Measurements from ENCODE around the gene SPOCK1. TPM values are rescaled to one million over a fixed set of nuclear protein-coding genes. Genes with fewer than 3 reads are reported as not detected.
"Not testable (repeated sequence)": the region's sequence is repeated elsewhere in the genome, so short reads cannot be mapped to it uniquely, and the experiment has no call there.

Gene SPOCK1
- total and polyA plus RNA-seq, 7 donors: 4.2 to 52.7 (median 16.0) TPM

DNA sequence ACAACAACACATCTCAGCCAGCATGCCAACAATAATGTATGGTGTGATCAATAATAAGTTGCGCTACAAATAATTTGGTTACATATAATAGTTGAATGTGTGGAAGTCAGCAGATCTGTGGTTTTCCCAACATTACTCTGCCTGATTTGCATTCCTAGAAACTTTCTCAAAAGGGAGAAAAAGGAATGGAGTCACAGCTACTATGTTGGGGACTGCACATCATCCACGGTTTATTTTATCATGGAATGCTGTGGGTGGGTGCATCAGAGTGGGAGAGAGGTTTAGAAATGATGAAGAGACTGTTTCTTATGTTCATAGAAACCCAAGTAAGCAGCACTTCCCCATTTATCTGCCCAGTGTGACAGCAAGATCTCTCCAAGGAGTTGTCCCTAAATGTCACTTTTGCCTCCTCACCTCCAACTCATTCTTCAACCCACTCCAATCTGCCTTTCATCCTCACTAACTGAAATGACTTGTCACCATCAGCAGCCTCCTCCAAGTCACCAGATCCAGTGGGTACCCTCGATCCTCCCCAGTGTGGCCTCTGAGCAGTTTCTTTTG, 2.8 kb upstream of the SPOCK1 start:
- H3K27me3 ChIP-seq (ENCODE audit: insufficient read depth in 3 of 3, low read length in 2 of 3): peaks cover 0 to 4% (median 0%) of the 10 kb centered on the region in 3 donors
- no peak for ATAC-seq

GRCh38 chr5:137501226-137501625, 2.1 kb upstream of the SPOCK1 start:
- Histone ChIP-seq H3K36me3 (ENCODE audit: insufficient read depth in 1 of 2, low read depth in 1 of 2) (no peaks in the 10 kb centered on the region), H3K27ac (no peak overlapping the region), H3K4me1 (no peaks in the 10 kb centered on the region), H3K4me3 (no peak overlapping the region), H3K27me3 (ENCODE audit: insufficient read depth in 3 of 3, low read length in 2 of 3) (peaks cover 0 to 4% (median 0%) of the 10 kb centered on the region in 3 donors), H3K9me3 (no peaks in the 10 kb centered on the region)
- DNase-seq: no peak
- intact Hi-C loops (cut with DNase I): loop anchor here (5.0 kb wide), 2 partner anchors 179 to 699 kb away; no protein-coding TSS in a partner anchor
- 70 to 82% (median 77%) methylated on average over 4 of the region's 4 CpGs for WGBS, 3 donors
- TF ChIP-seq, protein P1, sequence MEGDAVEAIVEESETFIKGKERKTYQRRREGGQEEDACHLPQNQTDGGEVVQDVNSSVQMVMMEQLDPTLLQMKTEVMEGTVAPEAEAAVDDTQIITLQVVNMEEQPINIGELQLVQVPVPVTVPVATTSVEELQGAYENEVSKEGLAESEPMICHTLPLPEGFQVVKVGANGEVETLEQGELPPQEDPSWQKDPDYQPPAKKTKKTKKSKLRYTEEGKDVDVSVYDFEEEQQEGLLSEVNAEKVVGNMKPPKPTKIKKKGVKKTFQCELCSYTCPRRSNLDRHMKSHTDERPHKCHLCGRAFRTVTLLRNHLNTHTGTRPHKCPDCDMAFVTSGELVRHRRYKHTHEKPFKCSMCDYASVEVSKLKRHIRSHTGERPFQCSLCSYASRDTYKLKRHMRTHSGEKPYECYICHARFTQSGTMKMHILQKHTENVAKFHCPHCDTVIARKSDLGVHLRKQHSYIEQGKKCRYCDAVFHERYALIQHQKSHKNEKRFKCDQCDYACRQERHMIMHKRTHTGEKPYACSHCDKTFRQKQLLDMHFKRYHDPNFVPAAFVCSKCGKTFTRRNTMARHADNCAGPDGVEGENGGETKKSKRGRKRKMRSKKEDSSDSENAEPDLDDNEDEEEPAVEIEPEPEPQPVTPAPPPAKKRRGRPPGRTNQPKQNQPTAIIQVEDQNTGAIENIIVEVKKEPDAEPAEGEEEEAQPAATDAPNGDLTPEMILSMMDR (IDR thresholded peaks at IDR 0.05): no peak
- ATAC-seq: no peak

More for the DNA sequence above, 2.8 kb upstream of the SPOCK1 start:
- intact Hi-C loops (cut with DNase I): loop anchor here (5.0 kb wide), 2 partner anchors 180 to 700 kb away; no protein-coding TSS in a partner anchor
- 64 to 76% (median 65%) methylated on average over 3 of the region's 3 CpGs for WGBS, 3 donors
- no peak for DNase-seq
- Histone ChIP-seq H3K27ac (no peak overlapping the region), H3K36me3 (ENCODE audit: insufficient read depth in 1 of 2, low read depth in 1 of 2) (no peaks in the 10 kb centered on the region), H3K4me1 (no peaks in the 10 kb centered on the region), H3K4me3 (no peak overlapping the region), H3K9me3 (no peaks in the 10 kb centered on the region)
- TF ChIP-seq, protein P1 (IDR thresholded peaks at IDR 0.05): no peak

DNA sequence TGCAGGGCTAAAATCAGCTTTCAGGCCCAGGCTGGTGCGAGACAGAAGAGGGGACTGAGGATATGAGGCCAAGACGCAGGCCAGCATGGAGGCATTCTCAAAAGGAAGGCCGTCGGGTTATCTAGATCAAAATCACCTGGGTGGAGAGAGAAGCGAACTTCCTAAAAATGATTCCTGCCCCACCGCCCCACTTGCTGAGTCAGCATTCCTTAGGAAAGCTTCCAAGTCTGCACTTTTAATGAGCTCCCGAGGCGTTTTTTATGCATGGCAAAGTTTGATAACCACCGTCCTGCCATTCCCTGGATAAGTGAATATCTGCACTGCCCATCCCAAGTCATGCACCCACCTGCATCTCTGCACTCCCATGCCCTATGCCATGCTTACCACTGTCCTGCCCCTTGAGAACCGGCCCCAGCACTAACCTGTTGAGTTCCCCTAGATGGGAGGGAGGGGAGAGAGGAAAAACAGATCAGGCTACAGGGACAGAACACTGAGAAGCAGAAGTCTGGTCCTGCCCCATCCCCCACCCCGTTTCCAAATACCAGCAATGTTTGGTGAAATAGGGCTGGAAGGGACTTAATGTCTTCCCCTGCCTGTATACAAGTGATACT, 1.6 kb upstream of the SPOCK1 start:
- ATAC-seq (no peak), DNase-seq (no peak)
- no peak overlapping the region for H3K27ac ChIP-seq
- intact Hi-C loops (cut with DNase I): loop anchor here (5.0 kb wide), 2 partner anchors 178 to 698 kb away; no protein-coding TSS in a partner anchor
- H3K4me3 ChIP-seq: no peak overlapping the region
- H3K4me1 ChIP-seq: no peaks in the 10 kb centered on the region
- 87 to 89% (median 87%) methylated on average over 11 of the region's 11 CpGs for WGBS, 3 donors
- peaks cover 0 to 4% (median 0%) of the 10 kb centered on the region in 3 donors for H3K27me3 ChIP-seq (ENCODE audit: insufficient read depth in 3 of 3, low read length in 2 of 3)
- no peaks in the 10 kb centered on the region for H3K9me3 ChIP-seq
- no peaks in the 10 kb centered on the region for H3K36me3 ChIP-seq (ENCODE audit: insufficient read depth in 1 of 2, low read depth in 1 of 2)
- TF ChIP-seq, protein P1 (IDR thresholded peaks at IDR 0.05): no peak

DNA sequence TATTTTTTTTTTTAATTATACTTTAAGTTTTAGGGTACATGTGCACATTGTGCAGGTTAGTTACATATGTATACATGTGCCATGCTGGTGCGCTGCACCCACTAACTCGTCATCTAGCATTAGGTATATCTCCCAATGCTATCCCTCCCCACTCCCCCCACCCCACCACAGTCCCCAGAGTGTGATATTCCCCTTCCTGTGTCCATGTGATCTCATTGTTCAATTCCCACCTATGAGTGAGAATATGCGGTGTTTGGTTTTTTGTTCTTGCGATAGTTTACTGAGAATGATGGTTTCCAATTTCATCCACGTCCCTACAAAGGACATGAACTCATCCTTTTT, 351 bp upstream of the SPOCK1 start:
- H3K27ac ChIP-seq; H3K36me3 ChIP-seq (ENCODE audit: insufficient read depth in 1 of 2, low read depth in 1 of 2); H3K9me3 ChIP-seq; H3K27me3 ChIP-seq (ENCODE audit: insufficient read depth in 3 of 3, low read length in 2 of 3); H3K4me3 ChIP-seq; ATAC-seq; DNase-seq; H3K4me1 ChIP-seq: not testable (repeated sequence)
- intact Hi-C loops (cut with DNase I): loop anchor here (1.0 to 10.0 kb wide), 4 partner anchors 153 to 695 kb away; no protein-coding TSS in a partner anchor
- WGBS, 3 donors: no CpG with 5 or more reads among the region's 5 CpGs

GRCh38 chr5:137498301-137498735, 808 bp downstream of the SPOCK1 start:
- ATAC-seq: peak; percentile 24 to 51 (median 41)
- Histone ChIP-seq H3K9me3 (no peaks in the 10 kb centered on the region), H3K4me1 (no peaks in the 10 kb centered on the region), H3K4me3 (peak overlapping the region; percentile 65), H3K27ac (no peak overlapping the region), H3K27me3 (ENCODE audit: insufficient read depth in 3 of 3, low read length in 2 of 3) (peaks cover 0 to 4% (median 0%) of the 10 kb centered on the region in 3 donors), H3K36me3 (ENCODE audit: insufficient read depth in 1 of 2, low read depth in 1 of 2) (no peaks in the 10 kb centered on the region)
- intact Hi-C loops (cut with DNase I): loop anchor here (2.0 to 10.0 kb wide), 3 partner anchors 152 to 694 kb away; no protein-coding TSS in a partner anchor
- WGBS, 3 donors: 2 to 4% (median 2%) methylated on average over 27 to 57 of the region's 57 CpGs
- DNase-seq: peak; percentile 34 to 54
- TF ChIP-seq, protein P1 (IDR thresholded peaks at IDR 0.05): no peak
